NOMO-1 treated with dmso at 0.1 percent for 144 hours (cell line): ENCODE data around the gene PARP8.

Experiments
- DNase-seq: peaks from one replicate; lab custom pipeline; 2025; ENCODE audit not compliant: unreplicated experiment; lab: John Stamatoyannopoulos, UW

PARP8 gene

GRCh38 chr5:50887889-50888633 is 221.6 kb downstream of the PARP8 start:
- no peak for DNase-seq

- no peak for DNase-seq
Measured at GRCh38 chr5:50888751-50889150, 222.3 kb downstream of the PARP8 start.

DNA sequence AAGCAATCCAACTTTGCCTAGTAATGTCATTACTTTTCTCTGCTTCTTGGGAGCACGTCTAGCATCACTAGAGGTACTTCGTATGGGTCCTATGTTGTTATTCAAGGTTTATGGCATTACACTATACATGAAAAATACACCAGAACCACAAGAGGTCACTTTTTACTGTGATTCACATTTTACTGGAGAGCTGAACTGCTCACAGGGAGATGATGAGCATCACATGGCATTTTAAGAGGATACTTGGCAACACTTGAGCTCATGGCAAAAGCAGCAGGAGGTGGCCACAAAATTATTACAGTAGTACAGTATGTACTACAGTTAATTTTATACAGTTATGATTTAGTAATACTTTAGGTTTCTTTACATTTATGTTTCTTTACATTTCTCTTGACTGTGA is 223.4 kb downstream of the PARP8 start:
- no peak for DNase-seq
